B cell (primary cell): ENCODE measurements around the gene CORO2B. TPM values are rescaled to one million over a fixed set of nuclear protein-coding genes. Genes with fewer than 3 reads are reported as not detected.

ENCODE experiments used
- ATAC-seq: fragments of 200-7000 bp; cut with Tn5 transposase; one replicate; pipeline ENCODE4 v1.10.0; 2021; ENCODE audit warnings: low read depth, mild to moderate bottlenecking, moderate number of reproducible peaks, moderate library complexity
- CTCF ChIA-PET: fragments of 350-600 bp; sonication (Branson Sonifier 250); formaldehyde crosslinking; loops from one replicate; lab custom pipeline; 2021; ENCODE audit warnings: antibody characterized with exemption, inconsistent platforms; lab: Charles Lee
- POLR2A ChIA-PET: fragments of 350-600 bp; sonication (Branson Sonifier 250); formaldehyde crosslinking; loops from one replicate; lab custom pipeline; 2021; ENCODE audit warnings: antibody characterized with exemption; lab: Charles Lee
- DNase-seq: peaks from one replicate; pipeline ENCODE4 v3.0.0; 2013
- H2AFZ ChIP-seq: 2 replicates; pipeline ENCODE4 v1.6.1; 2012; ENCODE audit warnings: mild to moderate bottlenecking, low read depth, low read length; ENCODE audit not compliant: insufficient read depth, poor library complexity, severe bottlenecking
- H3K27ac ChIP-seq, 2 donors: 1 replicate in 1 of 2; 2 replicates in 1 of 2; pipeline ENCODE4 v1.5.1; 2012 to 2013; ENCODE audit warnings: low read length in 2 of 2, mild to moderate bottlenecking in 2 of 2, moderate library complexity in 1 of 2
- H3K27me3 ChIP-seq, 4 experiments: fragments of 200-600 bp in 1 of 4; sonication (generic) in 1 of 4; replicated peaks in 1 of 4; 1 replicate in 2 of 4; 2 replicates in 2 of 4; pipeline versions ENCODE4 v1.6.1 to v1.7.0; 2013 to 2016; ENCODE audit warnings: low read length in 3 of 4, mild to moderate bottlenecking in 2 of 4, mixed read lengths in 1 of 4, moderate library complexity in 1 of 4; ENCODE audit not compliant: insufficient read depth in 4 of 4, control insufficient read depth in 3 of 4; ENCODE audit errors: control extremely low read depth in 1 of 4
- H3K36me3 ChIP-seq, 2 experiments: replicated peaks in 1 of 2; 1 replicate in 1 of 2; 2 replicates in 1 of 2; pipeline versions ENCODE4 v1.6.1 to v1.7.1; 2013; ENCODE audit warnings: low read length in 1 of 2; ENCODE audit not compliant: insufficient read depth in 2 of 2, control insufficient read depth in 1 of 2; ENCODE audit errors: control extremely low read depth in 1 of 2, extremely low read depth in 1 of 2
- H3K4me1 ChIP-seq, 2 donors: fragments of 200-600 bp in 1 of 2; sonication (generic) in 1 of 2; 1 replicate in 1 of 2; 2 replicates in 1 of 2; pipeline versions ENCODE4 v1.5.1 to v1.6.1; 2013 to 2017; ENCODE audit warnings: low read length in 2 of 2; ENCODE audit not compliant: control insufficient read depth in 2 of 2, insufficient read depth in 2 of 2
- H3K4me2 ChIP-seq: replicated peaks from 2 replicates; pipeline ENCODE3; 2012; ENCODE audit warnings: mild to moderate bottlenecking, low read depth, low read length; ENCODE audit not compliant: poor library complexity, severe bottlenecking
- H3K4me3 ChIP-seq, 5 experiments: fragments of 200-600 bp in 1 of 5; sonication (generic) in 1 of 5; 1 replicate in 3 of 5; 2 replicates in 2 of 5; pipeline versions ENCODE4 v1.5.1 to v1.7.0; 2011 to 2016; ENCODE audit warnings: low read length in 4 of 5, mild to moderate bottlenecking in 4 of 5, low read depth in 2 of 5, control low read depth in 1 of 5, moderate library complexity in 1 of 5; ENCODE audit not compliant: insufficient read depth in 1 of 5; ENCODE audit errors: control extremely low read depth in 1 of 5, extremely low read depth in 1 of 5
- H3K79me2 ChIP-seq: fragments of 200-600 bp; sonication (generic); one replicate; pipeline ENCODE4 v1.6.0; 2016; ENCODE audit warnings: low read length; ENCODE audit not compliant: control insufficient read depth, insufficient read depth
- H3K9ac ChIP-seq: fragments of 200-600 bp; sonication (generic); 2 replicates; pipeline ENCODE4 v1.6.1; 2017; ENCODE audit warnings: mild to moderate bottlenecking, low read length, moderate library complexity
- H3K9me3 ChIP-seq, 3 donors: one replicate each; pipeline versions ENCODE4 v1.6.1 to v1.7.1; 2013; ENCODE audit warnings: low read length in 2 of 3; ENCODE audit not compliant: control insufficient read depth in 2 of 3, insufficient read depth in 1 of 3; ENCODE audit errors: control extremely low read depth in 1 of 3
- H4K20me1 ChIP-seq: 2 replicates; pipeline ENCODE4 v1.6.0; 2012; ENCODE audit warnings: mild to moderate bottlenecking, low read length; ENCODE audit not compliant: insufficient read depth, control insufficient read depth, poor library complexity, severe bottlenecking
- H3K27ac Mint-ChIP-seq: one replicate; pipeline ENCODE4 v1.8.0; 2021; ENCODE audit warnings: mixed read lengths
- H3K27me3 Mint-ChIP-seq: one replicate; pipeline ENCODE4 v1.8.0; 2021; ENCODE audit warnings: mixed read lengths
- H3K4me1 Mint-ChIP-seq: one replicate; pipeline ENCODE4 v1.8.0; 2021; ENCODE audit warnings: mixed read lengths
- H3K4me3 Mint-ChIP-seq: one replicate; pipeline ENCODE4 v1.8.0; 2021; ENCODE audit warnings: mixed read lengths
- H3K9me3 Mint-ChIP-seq: one replicate; pipeline ENCODE4 v1.8.0; 2022; ENCODE audit warnings: mixed read lengths; ENCODE audit not compliant: insufficient read depth
- CTCF ChIP-seq: fragments of 200-600 bp; IDR thresholded peaks from one replicate; pipeline ENCODE4 v1.8.0; 2022; ENCODE audit warnings: antibody characterized with exemption, mild to moderate bottlenecking
- EZH2 ChIP-seq: IDR thresholded peaks from 2 replicates; pipeline ENCODE4 v1.6.1; 2012; ENCODE audit warnings: borderline replicate concordance, low read depth, mild to moderate bottlenecking, moderate library complexity, low read length; ENCODE audit not compliant: insufficient read depth, poor library complexity, severe bottlenecking
- WGBS: methylation state at CpG from one replicate; pipeline ENCODE4 v1.1.5; 2013; ENCODE audit warnings: missing lambda C conversion rate; ENCODE audit not compliant: insufficient coverage; 5-methylcytosine and 5-hydroxymethylcytosine counted together
- intact Hi-C: fragments of 100-400 bp; cut with micrococcal nuclease; formaldehyde crosslinking; loops from one replicate; pipeline ENCODE4 v1.10.0; 2022
- polyA plus RNA-seq: library from polyadenylated mRNA; depleted of rRNA; stranded (reverse); fragments of >200 nt; gene quantifications from 2 replicates; pipeline ENCODE4 v1.2.3, GENCODE V29; 2012
- total RNA-seq, 2 donors: library from RNA; stranded (reverse); fragments of 120-200 nt in 1 of 2; gene quantifications; 1 replicate in 1 of 2; 2 replicates in 1 of 2; pipeline versions ENCODE4 v1.2.3 to v1.2.4, GENCODE V29; 2013 to 2022

Gene CORO2B
- total and polyA plus RNA-seq, 2 donors (not counting 1 experiment from before 2014, with no cell fraction given) = 9.5 to 11.3 TPM

- no peaks in the 10 kb centered on the region for H3K27me3 ChIP-seq
- H3K4me2 ChIP-seq = no peak overlapping the region
- CTCF ChIA-PET = no interaction called here
- ATAC-seq (no peak), DNase-seq (no peak)
- POLR2A ChIA-PET = no interaction called here
- H3K27ac Mint-ChIP-seq = no peak overlapping the region
- H4K20me1 ChIP-seq = no peaks in the 10 kb centered on the region
- H3K36me3 ChIP-seq = no peaks in the 10 kb centered on the region
- no peak overlapping the region for H2AFZ ChIP-seq
- 83% methylated on average over 1 of the region's 3 CpGs for WGBS
- no peaks in the 10 kb centered on the region for H3K79me2 ChIP-seq
- H3K9me3 Mint-ChIP-seq = no peaks in the 10 kb centered on the region
- TF ChIP-seq EZH2 = no peak
- no peak for TF ChIP-seq CTCF
- H3K4me3 ChIP-seq = no peak overlapping the region
- H3K9me3 ChIP-seq = no peaks in the 10 kb centered on the region
- intact Hi-C loops = no loop called here
- H3K4me1 Mint-ChIP-seq = no peaks in the 10 kb centered on the region
- no peak overlapping the region for H3K9ac ChIP-seq
- H3K27ac ChIP-seq = no peak overlapping the region
- H3K27me3 Mint-ChIP-seq = peaks cover 8% of the 10 kb centered on the region
- no peak overlapping the region for H3K4me3 Mint-ChIP-seq
- H3K4me1 ChIP-seq = no peaks in the 10 kb centered on the region
These were observed 114.3 kb downstream of the CORO2B start for GRCh38 chr15:68693071-68693470.

- H3K4me1 ChIP-seq = no peaks in the 10 kb centered on the region
These were observed 115.3 kb downstream of the CORO2B start for GRCh38 chr15:68694111-68694510.

More at GRCh38 chr15:68694111-68694510, 115.3 kb downstream of the CORO2B start:
- Histone ChIP-seq H3K27ac (no peak overlapping the region), H3K4me2 (no peak overlapping the region), H3K9me3 (no peaks in the 10 kb centered on the region), H3K79me2 (no peaks in the 10 kb centered on the region), H3K27me3 (no peaks in the 10 kb centered on the region), H4K20me1 (no peaks in the 10 kb centered on the region), H3K36me3 (no peaks in the 10 kb centered on the region), H3K4me3 (no peak overlapping the region), H3K9ac (no peak overlapping the region), H2AFZ (no peak overlapping the region)
- ChIA-PET CTCF (no interaction called here), POLR2A (no interaction called here)
- Mint-ChIP-seq H3K4me3 (no peak overlapping the region), H3K27me3 (peaks cover 8% of the 10 kb centered on the region), H3K27ac (no peak overlapping the region), H3K9me3 (no peaks in the 10 kb centered on the region), H3K4me1 (no peaks in the 10 kb centered on the region)
- no peak for TF ChIP-seq EZH2
- intact Hi-C loops = no loop called here
- DNase-seq = no peak
- WGBS = 90% methylated on average over 4 of the region's 4 CpGs
- no peak for ATAC-seq
